Measurements from ENCODE around the gene DEPP1. TPM values are rescaled to one million over a fixed set of nuclear protein-coding genes. Genes with fewer than 3 reads are reported as not detected.

DEPP1 gene
- total and polyA plus RNA-seq, 2 of the 13 experiments (the other 11 are each of a cell fraction or from before 2014, with no cell fraction given): 14.8 to 270 TPM

DNA sequence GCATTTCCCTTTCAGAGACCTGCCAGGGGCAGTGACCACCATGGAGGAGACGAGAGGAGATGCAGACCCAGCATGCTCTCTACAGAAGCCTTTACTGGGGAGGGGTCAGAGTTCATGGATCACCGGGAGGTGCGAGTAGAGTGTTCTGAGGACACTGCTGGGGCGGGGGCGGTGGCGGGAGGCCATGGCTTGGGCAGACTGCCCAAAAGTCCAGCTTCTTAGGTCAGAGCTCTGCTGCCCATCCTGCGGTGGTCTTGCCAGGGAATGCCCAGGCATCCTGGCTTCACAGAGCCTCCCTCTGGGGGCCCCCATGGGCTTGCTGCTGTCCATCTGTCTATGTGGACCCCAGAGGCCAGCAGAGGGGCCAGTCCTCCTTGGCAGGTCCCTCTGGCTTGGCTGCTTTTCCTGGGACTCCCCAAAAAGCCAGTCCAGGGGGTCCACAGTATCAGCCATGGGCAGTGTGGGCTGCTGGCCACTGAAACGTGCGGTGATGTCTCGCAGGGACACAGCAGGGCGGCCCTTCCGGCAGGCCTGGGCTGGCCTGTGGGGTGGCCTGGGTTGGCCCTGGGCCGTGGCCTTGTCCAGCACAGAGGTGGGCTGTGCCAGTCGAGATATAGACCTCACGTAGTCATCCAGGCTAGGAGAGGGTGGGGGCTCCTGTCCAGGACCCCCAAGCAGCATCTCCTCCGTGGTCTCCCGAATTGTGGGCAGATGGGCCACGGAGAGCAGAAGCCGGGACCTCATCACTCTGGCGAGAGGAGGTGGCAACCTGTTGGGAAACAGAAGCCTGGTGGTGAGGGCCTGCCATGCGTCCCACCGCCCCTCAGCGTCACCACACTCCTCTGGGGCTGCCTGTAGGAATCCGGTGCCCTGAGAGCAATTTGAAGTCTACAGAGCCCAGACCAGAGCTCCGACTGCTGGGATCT is 1.1 kb downstream of the DEPP1 start (continued):
- TF ChIP-seq, protein P1, sequence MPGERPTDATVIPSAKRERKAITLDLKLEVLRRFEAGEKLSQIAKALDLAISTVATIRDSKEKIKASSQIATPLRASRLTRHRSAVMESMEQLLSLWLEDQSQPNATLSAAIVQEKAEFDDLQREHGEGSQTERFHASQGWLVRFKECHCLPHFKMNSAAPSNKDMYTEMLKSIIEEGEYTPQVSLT (CRISPR knock-in tag; IDR thresholded peaks at IDR 0.05; ENCODE audit: borderline replicate concordance, low read depth): no peak
- TF ChIP-seq EP300 (IDR thresholded peaks at IDR 0.05; ENCODE audit: low read depth in 2 of 2, low read length in 2 of 2) (no peak), EP300 (CRISPR knock-in tag; IDR thresholded peaks at IDR 0.05; ENCODE audit: borderline replicate concordance) (no peak), RBFOX2 (IDR thresholded peaks at IDR 0.05; ENCODE audit: low read depth, low read length) (peak; percentile 98), POLR2G (IDR thresholded peaks at IDR 0.05; ENCODE audit: low read depth, low read length) (peak; percentile 45; the same call in 1 of the 2 replicates), POLR2A (IDR thresholded peaks at IDR 0.05; ENCODE audit: insufficient read depth in 1 of 2, low read depth in 2 of 2, low read length in 2 of 2) (no peak), ZSCAN31 (CRISPR knock-in tag; IDR thresholded peaks at IDR 0.05; ENCODE audit: low read depth) (no peak), SMARCC2 (IDR thresholded peaks at IDR 0.05) (no peak)
- TF ChIP-seq, protein P2, sequence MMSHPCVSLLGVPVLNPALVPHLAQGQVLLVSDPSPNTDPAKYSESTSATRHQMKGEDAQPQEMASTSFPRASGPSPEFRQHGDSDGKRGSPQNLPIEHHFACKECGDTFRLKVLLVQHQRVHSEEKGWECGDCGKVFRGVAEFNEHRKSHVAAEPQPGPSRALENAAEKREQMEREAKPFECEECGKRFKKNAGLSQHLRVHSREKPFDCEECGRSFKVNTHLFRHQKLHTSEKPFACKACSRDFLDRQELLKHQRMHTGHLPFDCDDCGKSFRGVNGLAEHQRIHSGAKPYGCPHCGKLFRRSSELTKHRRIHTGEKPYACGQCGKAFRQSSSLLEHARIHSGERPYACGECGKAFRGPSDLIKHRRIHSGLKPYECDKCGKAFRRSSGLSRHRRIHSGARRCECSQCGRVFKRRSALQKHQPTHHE (CRISPR knock-in tag; IDR thresholded peaks at IDR 0.05; ENCODE audit: borderline replicate concordance): no peak
- TF ChIP-seq, protein P3, sequence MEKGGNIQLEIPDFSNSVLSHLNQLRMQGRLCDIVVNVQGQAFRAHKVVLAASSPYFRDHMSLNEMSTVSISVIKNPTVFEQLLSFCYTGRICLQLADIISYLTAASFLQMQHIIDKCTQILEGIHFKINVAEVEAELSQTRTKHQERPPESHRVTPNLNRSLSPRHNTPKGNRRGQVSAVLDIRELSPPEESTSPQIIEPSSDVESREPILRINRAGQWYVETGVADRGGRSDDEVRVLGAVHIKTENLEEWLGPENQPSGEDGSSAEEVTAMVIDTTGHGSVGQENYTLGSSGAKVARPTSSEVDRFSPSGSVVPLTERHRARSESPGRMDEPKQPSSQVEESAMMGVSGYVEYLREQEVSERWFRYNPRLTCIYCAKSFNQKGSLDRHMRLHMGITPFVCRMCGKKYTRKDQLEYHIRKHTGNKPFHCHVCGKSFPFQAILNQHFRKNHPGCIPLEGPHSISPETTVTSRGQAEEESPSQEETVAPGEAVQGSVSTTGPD (CRISPR knock-in tag; IDR thresholded peaks at IDR 0.05): no peak
- TF ChIP-seq, protein P4, sequence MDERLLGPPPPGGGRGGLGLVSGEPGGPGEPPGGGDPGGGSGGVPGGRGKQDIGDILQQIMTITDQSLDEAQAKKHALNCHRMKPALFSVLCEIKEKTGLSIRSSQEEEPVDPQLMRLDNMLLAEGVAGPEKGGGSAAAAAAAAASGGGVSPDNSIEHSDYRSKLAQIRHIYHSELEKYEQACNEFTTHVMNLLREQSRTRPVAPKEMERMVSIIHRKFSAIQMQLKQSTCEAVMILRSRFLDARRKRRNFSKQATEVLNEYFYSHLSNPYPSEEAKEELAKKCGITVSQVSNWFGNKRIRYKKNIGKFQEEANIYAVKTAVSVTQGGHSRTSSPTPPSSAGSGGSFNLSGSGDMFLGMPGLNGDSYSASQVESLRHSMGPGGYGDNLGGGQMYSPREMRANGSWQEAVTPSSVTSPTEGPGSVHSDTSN (CRISPR knock-in tag; IDR thresholded peaks at IDR 0.05): no peak
- TF ChIP-seq, protein P5, sequence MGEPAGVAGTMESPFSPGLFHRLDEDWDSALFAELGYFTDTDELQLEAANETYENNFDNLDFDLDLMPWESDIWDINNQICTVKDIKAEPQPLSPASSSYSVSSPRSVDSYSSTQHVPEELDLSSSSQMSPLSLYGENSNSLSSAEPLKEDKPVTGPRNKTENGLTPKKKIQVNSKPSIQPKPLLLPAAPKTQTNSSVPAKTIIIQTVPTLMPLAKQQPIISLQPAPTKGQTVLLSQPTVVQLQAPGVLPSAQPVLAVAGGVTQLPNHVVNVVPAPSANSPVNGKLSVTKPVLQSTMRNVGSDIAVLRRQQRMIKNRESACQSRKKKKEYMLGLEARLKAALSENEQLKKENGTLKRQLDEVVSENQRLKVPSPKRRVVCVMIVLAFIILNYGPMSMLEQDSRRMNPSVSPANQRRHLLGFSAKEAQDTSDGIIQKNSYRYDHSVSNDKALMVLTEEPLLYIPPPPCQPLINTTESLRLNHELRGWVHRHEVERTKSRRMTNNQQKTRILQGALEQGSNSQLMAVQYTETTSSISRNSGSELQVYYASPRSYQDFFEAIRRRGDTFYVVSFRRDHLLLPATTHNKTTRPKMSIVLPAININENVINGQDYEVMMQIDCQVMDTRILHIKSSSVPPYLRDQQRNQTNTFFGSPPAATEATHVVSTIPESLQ (CRISPR knock-in tag; conservative IDR thresholded peaks at IDR 0.05): no peak; the same call in 1 of the 2 replicates
- TF ChIP-seq, protein P6, sequence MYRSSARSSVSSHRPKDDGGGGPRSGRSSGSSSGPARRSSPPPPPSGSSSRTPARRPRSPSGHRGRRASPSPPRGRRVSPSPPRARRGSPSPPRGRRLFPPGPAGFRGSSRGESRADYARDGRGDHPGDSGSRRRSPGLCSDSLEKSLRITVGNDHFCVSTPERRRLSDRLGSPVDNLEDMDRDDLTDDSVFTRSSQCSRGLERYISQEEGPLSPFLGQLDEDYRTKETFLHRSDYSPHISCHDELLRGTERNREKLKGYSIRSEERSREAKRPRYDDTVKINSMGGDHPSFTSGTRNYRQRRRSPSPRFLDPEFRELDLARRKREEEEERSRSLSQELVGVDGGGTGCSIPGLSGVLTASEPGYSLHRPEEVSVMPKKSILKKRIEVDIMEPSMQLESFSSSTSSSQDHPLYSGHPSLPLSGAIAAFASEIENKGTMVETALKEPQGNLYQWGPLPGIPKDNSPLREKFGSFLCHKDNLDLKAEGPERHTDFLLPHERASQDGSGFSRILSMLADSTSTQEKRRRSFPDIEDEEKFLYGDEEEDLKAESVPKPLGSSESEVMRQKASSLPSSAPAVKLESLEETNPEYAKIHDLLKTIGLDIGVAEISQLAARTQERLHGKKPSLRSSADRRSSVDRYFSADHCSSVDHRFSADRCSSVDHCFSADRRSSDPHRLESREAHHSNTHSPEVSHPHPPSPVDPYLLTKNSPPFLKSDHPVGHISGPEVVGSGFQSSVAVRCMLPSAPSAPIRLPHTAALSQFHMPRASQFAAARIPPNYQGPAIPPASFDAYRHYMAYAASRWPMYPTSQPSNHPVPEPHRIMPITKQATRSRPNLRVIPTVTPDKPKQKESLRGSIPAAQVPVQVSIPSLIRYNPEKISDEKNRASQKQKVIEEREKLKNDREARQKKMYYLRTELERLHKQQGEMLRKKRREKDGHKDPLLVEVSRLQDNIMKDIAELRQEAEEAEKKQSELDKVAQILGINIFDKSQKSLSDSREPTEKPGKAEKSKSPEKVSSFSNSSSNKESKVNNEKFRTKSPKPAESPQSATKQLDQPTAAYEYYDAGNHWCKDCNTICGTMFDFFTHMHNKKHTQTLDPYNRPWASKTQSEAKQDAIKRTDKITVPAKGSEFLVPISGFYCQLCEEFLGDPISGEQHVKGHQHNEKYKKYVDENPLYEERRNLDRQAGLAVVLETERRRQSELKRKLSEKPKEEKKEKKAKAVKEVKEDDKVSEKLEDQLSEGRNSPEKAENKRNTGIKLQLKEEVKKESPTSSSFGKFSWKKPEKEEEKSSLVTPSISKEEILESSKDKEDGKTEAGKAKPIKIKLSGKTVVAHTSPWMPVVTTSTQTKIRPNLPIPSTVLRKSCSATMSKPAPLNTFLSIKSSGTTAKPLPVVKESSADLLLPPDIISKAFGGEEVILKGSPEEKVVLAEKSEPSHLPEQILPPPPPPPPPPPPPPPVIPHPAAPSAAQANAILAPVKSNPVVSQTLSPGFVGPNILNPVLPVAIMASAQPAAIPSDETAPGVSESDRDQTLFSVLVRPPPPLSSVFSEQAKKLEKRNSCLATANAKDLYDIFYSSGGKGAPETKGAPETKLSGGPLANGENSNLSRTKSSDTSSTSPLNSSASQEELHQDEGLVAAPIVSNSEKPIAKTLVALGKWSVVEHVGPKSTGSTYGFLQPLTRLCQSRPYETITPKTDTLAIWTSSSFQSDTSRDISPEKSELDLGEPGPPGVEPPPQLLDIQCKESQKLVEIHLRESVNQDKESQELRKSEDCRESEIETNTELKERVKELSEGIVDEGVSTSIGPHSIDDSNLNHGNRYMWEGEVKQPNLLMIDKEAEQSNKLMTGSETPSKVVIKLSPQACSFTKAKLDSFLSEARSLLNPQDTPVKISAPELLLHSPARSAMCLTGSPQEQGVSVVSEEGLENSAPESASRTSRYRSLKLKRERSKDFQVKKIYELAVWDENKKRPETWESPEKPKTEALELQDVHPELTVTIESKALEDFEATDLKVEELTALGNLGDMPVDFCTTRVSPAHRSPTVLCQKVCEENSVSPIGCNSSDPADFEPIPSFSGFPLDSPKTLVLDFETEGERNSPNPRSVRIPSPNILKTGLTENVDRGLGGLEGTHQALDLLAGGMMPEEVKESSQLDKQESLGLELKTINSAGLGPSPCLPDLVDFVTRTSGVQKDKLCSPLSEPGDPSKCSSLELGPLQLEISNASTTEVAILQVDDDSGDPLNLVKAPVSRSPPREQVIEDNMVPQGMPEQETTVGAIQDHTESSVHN (CRISPR knock-in tag; IDR thresholded peaks at IDR 0.05): no peak
